HG03103 (cell line): ENCODE data around the gene SPINT2.
"Not testable (repeated sequence)": the region's sequence is repeated elsewhere in the genome, so short reads cannot be mapped to it uniquely, and the experiment has no call there.

ENCODE experiments used
- ATAC-seq: cut with Tn5 transposase; IDR thresholded peaks from one replicate; pipeline ENCODE4 v1.9.1; 2021; ENCODE audit warnings: low read depth; ENCODE audit not compliant: unreplicated experiment

Gene SPINT2, protein sequence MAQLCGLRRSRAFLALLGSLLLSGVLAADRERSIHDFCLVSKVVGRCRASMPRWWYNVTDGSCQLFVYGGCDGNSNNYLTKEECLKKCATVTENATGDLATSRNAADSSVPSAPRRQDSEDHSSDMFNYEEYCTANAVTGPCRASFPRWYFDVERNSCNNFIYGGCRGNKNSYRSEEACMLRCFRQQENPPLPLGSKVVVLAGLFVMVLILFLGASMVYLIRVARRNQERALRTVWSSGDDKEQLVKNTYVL

DNA sequence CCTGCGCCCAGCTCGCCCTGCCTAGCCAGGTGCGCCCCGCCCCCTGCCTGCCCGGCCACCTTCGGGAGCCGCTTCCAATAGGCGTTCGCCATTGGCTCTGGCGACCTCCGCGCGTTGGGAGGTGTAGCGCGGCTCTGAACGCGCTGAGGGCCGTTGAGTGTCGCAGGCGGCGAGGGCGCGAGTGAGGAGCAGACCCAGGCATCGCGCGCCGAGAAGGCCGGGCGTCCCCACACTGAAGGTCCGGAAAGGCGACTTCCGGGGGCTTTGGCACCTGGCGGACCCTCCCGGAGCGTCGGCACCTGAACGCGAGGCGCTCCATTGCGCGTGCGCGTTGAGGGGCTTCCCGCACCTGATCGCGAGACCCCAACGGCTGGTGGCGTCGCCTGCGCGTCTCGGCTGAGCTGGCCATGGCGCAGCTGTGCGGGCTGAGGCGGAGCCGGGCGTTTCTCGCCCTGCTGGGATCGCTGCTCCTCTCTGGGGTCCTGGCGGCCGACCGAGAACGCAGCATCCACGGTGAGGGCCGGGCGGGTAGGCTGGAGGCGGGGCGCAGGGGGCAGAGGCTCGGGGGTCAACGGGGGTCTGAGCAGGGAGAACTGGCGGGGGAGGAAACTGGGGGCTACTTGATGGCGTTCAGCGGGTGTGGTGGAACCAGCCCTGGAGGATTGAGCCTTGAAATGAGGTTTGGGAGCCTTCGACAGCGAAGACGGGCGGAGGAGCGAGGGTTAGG is at the start of gene SPINT2:
SPINT2 (plus strand) TSS at position 88 of the 727 bp plus-strand sequence; CDS start at position 408, 320 bp downstream.
- ATAC-seq: no peak

DNA sequence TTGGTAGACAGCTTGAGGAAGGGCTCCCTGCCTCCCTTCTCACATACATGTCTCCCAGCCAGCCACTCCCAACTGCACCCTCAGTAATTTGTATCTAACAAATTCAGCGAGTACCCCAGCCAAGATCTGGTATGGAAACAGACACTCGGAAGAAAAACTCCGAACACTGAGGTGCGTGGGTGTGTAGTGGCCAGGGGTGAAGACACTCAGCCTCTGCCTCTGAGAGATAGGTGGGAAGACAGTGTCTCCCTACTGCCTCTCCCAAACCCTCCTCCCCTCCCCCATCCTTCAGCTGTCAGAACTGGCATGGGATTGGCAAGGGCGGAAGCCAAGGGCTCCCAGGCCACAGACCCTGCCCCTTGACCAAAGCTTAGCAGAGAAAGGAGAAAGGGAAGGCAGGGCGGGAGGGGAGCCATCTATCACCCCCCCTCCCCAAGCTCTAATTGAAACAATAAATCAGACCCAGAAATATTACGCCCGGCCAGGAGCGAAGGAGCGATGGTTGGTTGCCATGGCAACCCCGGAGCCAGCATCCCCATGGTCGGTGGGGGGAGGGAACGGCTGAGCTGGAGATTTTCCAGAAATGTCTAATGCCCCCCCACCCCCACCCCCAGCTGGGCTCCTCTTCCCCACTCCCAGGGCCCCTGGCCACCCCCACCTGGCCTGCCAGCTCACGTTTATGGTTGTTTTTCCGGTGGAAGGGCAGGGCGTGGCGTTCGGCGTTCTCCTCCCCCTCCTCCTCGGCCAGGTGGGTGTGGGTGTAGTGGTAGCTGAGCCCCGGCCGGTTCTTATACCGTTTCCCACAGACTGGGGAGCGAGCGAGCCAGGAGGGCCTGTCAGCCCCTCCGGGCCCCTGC is 47.4 kb upstream of the SPINT2 start:
- ATAC-seq: no peak

DNA sequence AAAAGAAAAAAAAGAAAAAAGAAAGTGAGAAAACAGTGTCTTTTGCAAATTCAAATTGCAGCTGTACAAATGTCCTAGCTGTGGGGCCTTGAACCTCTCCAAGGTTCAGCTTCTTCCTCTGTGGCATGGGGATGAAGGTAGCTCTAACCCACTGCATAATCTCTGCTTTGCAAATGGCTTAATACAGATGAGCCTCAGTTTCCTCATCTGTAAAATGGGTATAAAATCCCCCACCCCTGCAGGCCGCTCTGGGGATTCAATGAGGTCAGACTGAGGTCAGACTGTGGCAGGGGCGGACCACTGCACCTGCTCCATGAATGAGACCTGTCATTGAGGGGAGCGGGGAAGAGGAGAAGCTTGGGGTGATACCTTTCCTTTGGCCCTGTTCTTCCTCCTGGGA is 46.2 kb upstream of the SPINT2 start:
- no peak for ATAC-seq

DNA sequence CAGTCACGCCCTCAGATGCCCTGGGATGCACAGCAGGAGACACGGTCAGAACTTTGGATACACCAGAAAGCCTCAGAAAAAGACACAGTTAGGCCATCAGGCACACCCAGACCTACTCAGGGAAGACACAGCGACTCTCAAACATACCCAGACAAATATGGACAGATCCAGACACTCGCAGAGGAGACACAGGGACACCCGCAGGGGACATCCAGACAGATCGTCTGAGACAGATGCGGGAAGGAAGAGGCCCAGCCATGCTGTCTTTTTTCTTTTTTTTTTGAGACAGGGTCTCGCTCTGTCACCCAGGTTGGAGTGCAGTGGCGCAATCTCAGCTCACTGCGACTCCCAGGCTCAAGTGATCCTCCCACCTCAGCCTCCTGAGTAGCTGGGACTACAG is 45.2 kb upstream of the SPINT2 start:
- ATAC-seq: no peak

DNA sequence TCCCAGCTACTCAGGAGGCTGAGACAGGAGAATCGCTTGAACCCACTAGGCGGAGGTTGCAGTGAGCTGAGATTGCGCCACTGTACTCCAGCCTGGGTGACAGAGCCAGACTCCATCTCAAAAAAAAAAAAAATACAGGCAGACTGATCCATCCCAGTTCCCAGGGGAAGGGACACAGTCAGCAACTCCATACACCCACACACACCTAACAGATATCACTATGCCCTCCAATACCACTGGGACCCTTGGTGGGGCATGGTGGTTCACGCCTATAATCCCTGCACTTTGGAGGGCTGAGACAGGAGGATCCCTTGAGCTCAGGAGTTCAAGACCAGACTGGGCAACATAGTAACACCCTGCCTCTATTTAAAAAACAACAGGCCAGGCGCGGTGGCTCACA is 43.0 kb upstream of the SPINT2 start:
- no peak for ATAC-seq

DNA sequence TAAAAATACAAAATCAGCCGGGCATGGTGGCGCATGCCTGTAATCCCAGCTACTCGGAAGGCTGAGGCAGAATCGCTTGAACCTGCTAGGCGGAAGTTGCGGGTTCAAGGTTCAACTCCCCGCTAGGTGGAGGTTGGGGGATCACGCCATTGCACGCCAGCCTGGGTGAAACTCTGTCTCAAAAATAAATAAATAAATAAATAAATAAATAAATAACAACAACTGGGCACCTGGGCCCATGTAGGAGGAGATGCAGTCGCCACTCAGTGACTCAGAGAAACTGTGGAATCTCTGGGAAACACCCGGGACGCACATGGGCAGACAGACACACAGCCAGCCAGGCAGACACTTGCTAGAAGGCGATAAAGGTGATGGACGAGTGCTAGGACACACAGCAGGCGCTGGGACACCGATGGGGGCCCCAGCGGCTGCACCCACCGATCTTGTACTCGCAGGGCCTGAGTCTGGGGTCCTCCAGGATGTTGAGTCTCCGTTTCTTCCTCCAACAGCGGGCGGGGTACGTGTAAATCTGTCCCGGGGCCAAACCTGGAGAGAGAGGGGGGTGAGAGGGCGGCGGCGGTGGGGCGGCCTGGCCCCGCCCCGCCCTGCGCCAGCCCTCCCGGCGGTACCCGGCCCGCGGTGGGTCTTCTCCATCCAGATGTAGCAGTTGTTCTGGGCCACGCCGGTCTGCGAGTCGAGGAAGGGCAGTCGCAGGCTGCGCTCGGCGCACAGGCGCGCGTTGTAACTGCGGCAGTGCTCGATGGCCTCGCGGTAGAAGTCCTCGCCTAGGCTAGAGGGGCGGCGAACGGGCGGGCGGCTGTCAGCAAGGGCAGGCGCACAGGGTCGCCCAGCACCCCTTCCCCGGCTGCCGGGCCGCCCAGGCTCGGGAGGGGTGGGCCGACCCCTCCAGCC is 42.2 kb upstream of the SPINT2 start:
- no peak for ATAC-seq

DNA sequence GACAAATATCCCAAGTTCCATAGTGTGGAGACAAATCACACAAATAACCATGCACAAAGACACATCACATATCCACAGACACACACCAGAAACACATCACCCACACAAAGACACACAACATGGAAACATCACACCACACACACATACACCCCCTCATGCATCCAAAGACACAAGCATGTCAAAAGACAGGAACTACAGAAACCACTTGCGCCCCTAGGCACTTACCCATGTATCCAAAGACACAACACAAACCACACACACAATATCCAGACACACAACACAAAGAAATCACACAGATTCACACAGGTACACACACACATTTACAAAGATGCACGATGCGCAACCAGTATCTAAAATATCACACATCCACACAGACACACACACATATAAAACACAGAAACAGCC is 41.3 kb upstream of the SPINT2 start:
- ATAC-seq: no peak

DNA sequence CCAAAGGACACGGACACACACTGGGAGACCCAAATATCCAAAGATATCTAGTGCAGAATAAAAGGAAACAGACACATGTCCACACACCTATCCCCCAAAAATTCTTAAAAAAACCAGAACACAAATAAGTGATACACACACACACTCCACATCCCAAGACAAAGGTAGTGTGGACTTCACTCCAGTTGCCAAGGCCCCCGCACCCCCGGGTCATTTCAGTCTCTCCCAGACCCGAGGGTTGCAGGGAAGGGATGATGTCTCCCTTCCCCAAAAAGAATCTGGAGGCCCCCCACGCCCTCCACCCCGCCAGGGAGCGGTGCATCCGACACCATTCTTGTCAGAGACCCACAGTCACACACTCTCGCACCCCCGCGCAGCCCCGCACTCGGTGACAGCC is 40.8 kb upstream of the SPINT2 start:
- no peak for ATAC-seq

DNA sequence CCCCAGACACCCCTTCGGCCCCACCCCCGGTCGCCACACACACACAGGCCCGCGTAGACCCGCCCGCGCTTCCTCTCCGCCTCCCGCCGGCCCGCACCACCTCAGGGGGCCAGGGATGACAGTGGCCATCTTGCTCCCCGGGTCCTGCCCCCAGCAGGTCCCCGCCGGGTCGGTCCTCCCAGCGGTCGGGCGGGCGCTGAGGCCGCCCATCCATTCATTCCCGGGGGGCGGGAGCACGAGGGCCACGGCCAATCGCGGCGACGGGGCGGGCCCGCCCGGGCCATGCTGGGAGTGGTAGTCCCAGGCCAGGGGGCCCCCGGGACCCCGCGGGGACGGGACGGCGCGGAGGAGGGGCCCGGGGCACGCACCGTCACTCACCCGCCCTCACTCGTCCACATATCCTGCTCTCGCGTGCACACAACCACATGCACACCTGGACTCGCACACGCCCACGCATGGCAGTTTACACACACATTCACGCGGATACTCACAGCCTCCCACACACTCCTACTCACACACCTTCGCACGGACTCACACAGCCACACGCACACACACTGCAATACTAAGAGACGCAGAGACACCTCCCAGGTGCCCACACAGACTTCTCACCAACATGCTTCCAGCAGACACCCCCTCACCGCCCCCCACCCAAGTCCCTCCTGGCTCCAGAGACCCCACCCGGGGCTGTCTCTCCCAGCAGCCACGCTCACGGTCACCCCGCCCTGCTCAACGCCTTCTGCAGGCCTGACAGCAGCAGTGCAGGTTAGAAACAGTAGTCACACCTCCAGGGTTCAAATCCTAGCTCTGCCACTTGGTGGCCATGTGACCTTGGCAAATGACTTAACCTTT is 40.1 kb upstream of the SPINT2 start, which contains the start of gene DPF1:
DPF1 (minus strand) TSS at position 209 of the 849 bp plus-strand sequence; CDS start at position 129, 80 bp downstream.
- peak; percentile 70 for ATAC-seq

DNA sequence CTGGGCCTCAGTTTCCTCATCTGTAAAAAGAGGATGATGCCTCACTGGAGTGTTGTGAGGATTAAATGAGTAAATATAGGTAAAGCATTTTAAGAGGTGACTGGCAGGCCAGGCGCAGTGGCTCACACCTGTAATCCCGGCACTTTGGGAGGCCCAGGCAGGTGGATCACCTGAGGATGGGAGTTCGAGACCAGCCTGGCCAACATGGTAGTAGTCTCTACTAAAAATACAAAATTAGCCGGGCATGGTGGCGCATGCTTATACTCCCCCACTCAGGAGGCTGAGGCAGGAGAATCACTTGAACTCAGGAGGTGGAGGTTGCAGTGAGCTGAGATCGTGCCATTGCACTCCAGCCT is 39.5 kb upstream of the SPINT2 start:
- ATAC-seq: not testable (repeated sequence)

DNA sequence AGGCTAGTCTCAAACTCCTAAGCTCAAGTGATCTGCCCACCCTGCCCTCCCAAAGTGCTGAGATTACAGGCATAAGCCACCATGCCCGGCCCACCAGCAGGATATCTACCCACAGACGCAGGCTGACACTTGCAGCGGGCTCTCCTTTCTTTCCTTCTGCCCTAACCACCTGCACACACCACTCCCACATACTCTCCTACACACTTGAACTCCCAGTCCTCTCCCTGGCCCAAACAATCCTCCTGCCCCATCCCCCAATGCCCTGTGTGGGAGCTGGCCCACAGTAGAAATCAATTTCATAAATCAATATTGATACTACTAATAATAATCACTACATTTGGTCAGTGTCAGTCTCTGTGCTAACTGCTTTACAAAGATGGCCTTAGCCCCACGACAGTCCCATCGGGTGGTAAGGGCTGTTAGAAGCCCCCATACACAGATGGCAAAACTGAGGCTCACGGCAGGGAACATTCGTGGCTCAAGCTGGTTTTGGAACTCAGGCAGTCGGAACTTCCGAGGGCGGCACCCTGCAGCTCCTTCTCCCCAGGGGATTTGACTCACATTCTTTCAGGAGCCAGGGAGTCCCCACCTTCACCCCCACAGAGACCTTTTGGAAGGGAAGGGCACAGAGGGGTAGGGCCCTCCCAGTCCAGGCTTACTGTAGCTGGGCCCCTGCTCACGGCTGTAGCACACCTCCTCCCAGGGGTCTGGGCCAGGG is 36.9 kb upstream of the SPINT2 start:
- ATAC-seq: no peak

DNA sequence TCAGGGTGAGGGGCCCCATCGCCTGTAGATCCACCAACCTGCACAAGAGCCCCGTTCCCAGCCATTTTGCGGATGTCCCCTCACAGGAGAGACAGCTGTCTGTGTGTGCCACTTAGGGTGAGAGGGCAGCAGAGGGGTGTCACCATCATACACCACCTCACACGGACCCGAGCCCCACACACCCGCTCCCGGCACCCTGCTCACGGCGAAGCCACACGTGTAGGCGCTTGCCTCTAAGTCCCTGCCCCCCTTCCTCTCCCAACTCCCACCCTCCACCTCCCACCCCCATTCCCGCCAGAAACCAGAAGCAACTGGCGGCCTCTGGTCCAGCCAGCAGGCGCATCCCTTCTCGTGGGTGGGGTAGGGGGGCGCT is 36.4 kb upstream of the SPINT2 start:
- ATAC-seq: no peak

DNA sequence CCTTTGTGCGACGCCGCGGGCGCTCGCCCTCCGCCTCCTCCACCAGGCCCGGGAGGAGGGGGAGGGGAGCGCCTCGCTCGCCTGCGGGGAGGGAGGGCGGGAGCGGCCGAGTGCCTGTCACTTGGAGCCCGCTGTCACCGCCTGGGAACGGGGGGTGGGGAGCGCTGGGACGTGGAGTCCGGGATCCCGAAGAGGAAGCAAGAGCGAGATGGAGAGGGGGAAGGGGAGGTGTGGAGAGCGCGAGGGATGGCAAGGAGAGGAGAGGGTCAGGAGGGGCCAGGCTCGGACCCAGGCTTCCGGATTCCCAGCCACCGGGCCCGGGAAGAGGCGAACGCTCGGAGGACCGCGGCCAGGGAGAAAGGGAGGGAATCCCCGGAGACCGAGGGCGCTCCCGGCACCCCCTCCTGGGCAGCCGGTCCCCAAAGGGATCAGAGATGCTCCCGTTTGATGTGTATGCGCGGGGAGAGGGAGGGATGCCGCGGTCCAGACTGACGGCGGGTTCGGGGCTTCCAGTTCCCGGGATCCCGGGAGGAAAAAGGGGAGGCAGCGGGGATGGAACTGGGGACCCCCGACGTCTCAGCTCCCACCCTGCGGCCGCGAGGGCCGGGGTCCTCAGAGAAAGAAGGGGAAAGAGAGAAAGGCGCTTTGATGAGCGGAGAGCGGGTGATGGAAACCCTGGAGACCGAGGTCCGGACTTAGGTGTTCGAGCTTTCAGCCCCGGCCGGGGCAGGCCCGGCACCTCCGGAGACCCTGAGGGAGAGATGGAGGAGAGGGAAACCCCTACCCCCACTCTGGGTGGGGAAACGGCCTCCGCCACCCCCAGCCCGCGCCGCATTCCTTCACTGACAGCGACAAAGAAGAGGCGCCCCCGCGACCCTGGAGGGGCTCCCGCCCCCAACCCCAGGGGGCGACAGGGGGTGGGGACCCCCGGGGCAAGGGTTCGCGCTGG is 35.6 kb upstream of the SPINT2 start:
- ATAC-seq: no peak

DNA sequence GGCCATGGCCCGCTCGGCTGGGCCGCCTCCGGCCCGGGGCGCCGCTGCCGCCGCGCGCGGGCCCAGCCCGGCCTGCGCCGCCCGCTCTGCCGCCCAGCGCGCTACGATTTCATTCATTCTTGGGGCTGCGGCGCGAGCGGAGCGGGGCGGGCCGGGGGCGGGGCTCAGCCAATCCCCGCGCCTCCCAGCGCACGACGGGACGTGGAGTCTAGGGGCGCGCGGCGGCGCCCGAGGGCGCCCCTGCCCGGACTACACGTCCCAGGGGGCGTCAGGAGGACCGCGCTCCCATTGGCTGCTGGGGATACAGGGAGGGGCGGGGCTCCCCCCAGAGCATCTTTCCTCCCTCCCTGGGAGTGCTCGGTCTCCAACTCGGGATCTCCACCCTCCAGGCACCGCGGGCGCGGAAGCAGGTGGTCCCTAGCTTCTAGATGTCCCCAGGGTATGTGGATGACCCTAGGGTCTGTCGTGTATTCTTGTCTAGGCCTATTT is 34.7 kb upstream of the SPINT2 start:
- ATAC-seq: peak; percentile 75

DNA sequence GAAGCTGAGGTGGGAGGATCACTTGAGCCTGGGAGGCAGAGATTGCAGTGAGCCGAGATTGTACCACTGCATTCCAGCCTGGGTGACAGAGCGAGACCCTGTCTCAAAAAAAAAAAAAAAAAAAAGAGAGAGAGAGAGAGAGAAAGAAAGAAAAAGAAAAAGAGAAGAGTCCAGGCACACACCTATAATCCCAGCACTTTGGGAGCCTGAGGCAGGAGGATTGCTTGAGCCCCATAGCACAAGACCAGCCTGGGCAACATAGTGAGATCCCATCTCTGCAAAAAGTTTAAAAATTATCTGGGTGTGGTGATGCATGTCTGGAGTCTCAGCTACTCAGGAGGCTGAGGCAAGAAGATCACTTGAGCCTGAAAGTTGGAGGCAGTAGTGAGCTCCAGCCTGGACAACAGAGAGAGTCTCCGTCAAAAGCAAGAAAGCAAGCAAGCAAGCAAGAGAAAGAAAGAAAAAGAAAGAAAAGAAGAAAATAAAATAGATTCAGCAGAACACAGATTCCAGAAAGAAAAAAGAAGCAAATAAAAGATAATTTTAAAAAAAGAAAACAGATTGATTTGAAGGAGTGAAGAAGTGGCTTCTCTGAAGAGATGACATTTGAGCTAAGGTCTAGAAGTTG is 33.8 kb upstream of the SPINT2 start:
- not testable (repeated sequence) for ATAC-seq

DNA sequence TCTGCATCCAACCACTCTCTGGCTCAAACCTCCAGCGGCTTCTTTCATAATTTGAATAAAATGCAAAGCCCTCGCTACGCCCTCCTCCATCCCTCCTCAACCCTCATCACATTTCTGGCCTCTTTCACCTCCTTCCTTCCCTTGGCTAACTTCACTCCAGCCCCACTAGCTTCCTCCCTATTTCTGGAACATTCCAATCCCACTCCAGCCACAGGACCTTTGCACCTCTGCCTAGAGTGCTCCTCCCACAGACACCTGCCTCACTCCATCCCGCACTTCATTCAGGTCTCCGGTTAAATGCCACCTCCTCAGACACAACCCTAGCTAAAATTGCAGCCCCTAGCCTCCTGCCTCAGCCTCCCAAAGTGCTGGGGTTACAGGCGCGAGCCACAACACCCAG is 32.5 kb upstream of the SPINT2 start:
- ATAC-seq: no peak

DNA sequence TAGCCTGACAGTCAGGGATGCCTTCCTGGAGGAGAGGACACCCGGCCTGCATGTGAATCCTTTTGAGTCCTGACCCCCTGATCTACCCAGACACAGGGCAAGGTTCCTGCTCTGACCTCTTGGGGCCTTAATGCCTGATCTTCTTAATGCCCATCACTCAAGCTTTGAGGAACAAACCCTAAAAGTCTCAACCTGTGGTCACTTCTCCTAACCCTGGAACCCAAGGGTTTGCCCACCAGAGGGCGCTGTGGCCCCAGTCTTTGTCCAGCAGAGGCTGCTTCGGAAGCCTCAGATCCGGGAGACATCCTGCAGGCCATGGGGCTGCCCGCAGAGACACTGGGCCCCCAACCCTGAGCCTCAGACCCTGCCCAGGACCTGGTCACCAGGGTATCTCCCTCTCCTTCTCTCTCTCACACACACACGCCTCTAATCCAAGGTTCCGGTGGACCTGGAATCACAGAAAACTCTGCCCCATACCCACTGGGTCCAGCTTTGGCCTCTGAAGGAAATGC is 30.6 kb upstream of the SPINT2 start:
- no peak for ATAC-seq
